Fibroblast of skin of scalp (primary cell): ENCODE data around the gene APP.

ENCODE experiments used
- DNase-seq: peaks from one replicate; pipeline ENCODE4 v3.0.0-alpha.2; 2013

Gene APP

GRCh38 chr21:26126168-26126553 is 44.4 kb downstream of the APP start:
- no peak for DNase-seq

GRCh38 chr21:26125433-26126167 is 45.0 kb downstream of the APP start:
- no peak for DNase-seq

- no peak for DNase-seq
Measured at GRCh38 chr21:26124896-26125295, 45.7 kb downstream of the APP start.

- no peak for DNase-seq
Measured at GRCh38 chr21:26124421-26124833, 46.1 kb downstream of the APP start.

- no peak for DNase-seq
Measured at GRCh38 chr21:26123012-26123411, 47.6 kb downstream of the APP start.

DNA sequence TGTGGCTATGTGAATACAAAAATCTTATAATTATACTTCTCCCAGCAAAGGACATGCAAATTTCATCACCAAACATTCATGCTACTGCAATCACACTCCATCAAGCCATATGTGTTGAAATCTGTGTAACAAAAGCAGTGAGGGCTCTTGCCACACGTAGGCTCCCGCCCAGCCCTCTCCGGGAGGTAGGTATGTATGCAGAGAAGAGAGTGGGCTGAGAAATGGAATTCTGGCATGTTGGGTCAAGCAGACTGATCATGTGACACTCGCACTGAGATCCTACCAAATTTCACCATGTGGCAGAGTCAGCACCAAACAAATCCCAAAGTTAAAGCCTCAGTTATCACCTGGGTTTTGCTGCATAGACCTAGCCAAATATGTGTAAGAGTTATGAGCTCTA is 49.7 kb downstream of the APP start:
- DNase-seq = peak; percentile 68

- DNase-seq = no peak
Measured at GRCh38 chr21:26119906-26120305, 50.7 kb downstream of the APP start.

DNA sequence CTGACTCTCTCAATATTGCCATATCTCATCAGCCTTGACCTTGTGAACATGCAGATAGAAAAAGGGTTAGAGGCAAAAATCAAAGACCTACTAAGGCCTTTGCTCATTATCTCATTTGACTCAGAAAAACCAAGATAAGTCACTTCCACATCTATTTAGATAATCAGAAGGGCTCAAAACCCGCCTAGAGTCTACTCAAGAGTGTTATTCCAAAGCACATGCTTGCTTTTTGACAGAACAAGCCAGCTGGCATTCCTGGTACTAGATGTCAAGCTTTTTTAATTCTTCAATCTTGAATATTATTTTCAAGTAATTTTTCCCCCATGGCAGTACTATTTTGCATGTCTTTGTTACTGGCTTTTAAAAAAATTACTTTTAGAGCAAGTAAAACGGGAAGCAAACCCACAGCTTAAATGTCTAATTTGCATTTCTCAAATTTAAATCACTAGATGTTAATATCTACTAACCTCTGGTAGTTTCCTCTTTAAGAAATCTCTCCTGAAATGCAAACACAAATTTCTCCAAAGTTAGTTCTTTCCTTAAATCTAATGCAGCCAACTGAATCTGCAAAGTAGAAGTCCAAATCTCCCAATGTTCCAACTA is 51.5 kb downstream of the APP start:
- DNase-seq = no peak

DNA sequence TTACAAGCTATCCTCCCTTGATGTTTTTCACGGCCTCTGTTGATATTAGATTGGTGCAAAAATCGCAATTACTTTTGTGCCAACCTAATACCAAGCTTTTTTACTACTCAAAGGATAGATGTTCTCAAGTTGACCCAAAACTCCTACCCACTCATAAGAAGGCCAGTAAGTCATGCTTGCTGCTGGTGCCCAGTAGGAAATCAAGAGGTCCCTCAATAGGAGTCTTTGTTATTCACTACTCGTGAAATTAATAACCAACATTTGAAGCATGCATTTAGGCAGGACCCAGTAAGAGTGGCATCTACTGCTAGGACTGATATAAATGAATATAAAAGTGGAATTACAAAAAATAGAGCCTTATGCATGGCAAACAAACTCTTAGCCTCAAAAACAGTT is 52.6 kb downstream of the APP start:
- no peak for DNase-seq

- DNase-seq = no peak
Measured at GRCh38 chr21:26117324-26117971, 53.1 kb downstream of the APP start.

GRCh38 chr21:26116456-26117011 is 54.0 kb downstream of the APP start:
- peak; percentile 80 for DNase-seq

GRCh38 chr21:26115899-26116298 is 54.7 kb downstream of the APP start:
- peak; percentile 57 for DNase-seq

- DNase-seq = no peak
Measured at GRCh38 chr21:26115305-26115704, 55.3 kb downstream of the APP start.

DNA sequence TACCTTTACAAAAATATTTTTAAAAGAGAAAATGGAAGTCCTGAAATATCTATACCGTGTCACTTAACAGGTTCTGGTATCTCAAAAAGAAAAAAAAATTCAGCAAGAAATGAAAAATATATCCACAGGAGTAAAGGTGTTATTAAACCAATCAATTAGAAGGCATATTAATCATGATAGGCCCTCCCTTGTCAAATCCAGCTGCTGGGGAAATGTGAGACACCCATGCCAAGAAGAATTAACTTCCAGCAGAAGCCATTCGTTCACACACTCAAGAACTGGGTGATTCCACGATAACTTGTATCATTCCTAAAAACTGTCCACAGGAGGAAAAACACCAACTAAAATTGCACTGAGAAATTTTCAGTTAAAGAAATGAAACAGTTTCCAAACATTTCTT is 57.6 kb downstream of the APP start:
- DNase-seq = no peak

DNA sequence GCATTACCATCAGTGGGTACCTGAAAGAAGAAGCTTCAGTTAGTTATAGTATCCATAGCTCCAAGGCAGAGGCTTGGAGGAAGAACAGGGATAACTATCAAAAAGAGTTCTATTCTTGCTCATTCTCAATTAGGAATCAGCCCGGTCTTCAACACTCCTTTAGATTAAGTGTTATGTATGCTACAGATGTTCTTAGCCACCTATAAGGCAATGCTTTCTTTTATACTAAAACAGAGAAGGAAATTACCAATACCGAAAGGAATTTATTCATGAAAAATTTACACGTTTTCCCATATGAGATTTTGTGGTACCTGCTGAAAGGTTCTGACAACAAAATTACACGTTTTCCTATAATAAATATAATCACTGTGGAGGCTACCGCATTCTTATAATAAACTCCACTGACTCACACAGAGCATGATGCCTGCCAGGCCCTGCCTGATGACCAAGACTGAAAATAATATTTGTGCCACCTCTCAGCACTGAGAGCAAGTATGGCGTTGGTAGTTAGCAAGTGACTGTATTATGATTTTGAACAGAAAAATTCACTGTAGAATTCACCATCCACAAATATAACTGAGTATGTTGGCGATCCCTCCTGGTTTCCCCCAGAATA is 58.3 kb downstream of the APP start:
- DNase-seq = no peak

DNA sequence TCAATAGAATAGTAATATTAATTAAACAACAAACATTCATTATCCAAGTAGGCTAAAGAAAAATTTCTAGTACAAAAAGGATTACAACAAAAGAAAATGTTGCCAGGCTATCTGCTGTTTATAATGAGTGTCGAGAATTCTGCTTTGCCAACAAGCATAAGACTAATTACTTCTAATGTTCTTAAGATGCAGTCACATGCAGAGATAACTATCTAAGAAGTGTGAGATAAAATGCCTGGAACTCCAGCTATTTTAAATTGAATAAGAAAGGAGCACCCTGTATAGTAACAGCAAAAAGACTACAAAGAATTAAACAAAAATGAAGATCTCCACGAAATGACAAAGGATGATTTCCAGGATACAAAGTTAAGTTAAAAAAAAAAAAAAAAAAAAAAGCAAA is 59.9 kb downstream of the APP start:
- DNase-seq = no peak

DNA sequence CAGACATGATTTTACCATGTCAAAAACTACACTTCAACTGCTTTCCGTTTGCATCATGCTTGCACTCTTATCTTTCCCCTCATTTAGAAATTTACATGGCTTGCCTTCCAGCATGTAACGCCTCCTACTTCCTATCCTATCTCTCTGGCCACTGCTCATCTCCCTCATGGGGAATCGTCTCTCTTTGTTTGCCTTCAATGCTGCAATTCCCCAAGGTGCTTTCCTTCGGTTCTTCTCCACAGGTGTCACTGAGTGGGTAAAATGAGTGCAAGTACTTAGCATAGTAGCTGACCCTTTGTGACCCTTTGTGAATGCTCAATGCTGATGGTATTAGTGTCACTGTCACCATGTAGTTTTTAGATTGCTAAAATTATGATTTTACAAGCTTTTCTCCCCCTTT is 63.1 kb downstream of the APP start:
- no peak for DNase-seq

- DNase-seq = no peak
Measured at GRCh38 chr21:26106562-26106961, 64.0 kb downstream of the APP start.

DNA sequence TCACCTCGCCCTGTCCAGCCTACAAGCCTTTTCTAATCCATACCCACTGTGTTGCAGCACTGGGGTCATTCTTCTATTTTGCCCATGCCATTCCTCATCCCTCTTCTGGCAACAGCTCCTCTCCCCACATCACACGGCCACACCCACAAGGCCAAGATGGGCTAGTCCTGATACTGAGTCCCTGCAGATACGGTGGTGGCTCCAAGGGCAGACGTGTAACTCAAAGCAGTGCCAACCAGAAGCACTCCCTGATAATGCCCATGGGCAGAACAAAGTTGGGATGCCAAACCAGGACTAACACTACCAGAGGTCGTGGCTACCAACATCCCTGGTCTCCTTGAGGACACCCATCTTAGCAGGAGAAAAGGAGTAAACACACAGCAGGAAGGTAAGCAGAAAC is 64.8 kb downstream of the APP start:
- DNase-seq = no peak

GRCh38 chr21:26100573-26100972 is 70.0 kb downstream of the APP start:
- DNase-seq = no peak

DNA sequence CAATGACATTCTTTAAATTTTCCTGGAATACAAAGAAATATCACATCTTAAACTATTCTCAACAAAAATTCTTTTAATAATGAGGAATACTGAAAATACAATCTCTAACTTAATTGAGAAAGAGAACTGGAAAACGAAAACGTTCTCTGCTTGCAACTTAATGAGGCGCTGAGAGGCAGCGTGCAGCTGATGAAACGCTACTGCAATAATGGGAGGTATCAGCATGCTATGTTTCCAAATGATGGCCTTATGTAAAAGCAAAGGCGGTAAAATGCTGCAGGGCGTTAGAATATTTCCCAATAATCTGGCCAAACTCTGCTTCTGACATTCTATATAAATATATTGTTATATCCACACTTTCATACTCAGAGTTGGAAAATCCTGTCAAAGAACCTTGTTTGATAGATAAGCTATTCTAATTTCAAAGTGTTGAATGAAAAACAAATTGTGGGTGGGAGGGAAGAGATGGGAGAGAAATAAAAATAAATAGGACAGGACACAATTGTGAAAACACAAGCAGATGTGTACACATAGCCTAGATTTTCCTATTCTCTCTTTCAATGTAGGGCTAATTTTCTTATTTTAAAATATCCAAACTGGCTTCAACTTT is 70.9 kb downstream of the APP start:
- peak; percentile 91 for DNase-seq

GRCh38 chr21:26098772-26099397 is 71.7 kb downstream of the APP start:
- DNase-seq = peak; percentile 54
